WTC11 (cell line): ENCODE data around the gene MAP3K2. TPM values are rescaled to one million over a fixed set of nuclear protein-coding genes. Genes with fewer than 3 reads are reported as not detected.

Source experiments
- ATAC-seq: fragments of 200-7000 bp; cut with Tn5 transposase; 2 replicates; pipeline ENCODE4 v1.10.0; 2021; ENCODE audit warnings: mild to moderate bottlenecking, moderate library complexity
- CTCF ChIA-PET: fragments of 300-600 bp; sonication (Branson Sonifier 250); formaldehyde crosslinking; loops from one replicate; lab custom pipeline; 2021; ENCODE audit warnings: antibody characterized with exemption; lab: Charles Lee
- POLR2A ChIA-PET: fragments of 350-600 bp; sonication (Branson Sonifier 250); formaldehyde crosslinking; loops from one replicate; lab custom pipeline; 2021; ENCODE audit warnings: antibody characterized with exemption; lab: Charles Lee
- DNase-seq: peaks from one replicate; pipeline ENCODE4 v3.0.0; 2021; ENCODE audit warnings: low spot score
- H3K27ac Mint-ChIP-seq: 2 replicates; pipeline ENCODE4 v1.8.0; 2021; ENCODE audit warnings: mixed read lengths
- H3K27me3 Mint-ChIP-seq: 2 replicates; pipeline ENCODE4 v1.8.0; 2021; ENCODE audit warnings: low read depth, mild to moderate bottlenecking, moderate library complexity, mixed read lengths
- H3K36me3 Mint-ChIP-seq: 2 replicates; pipeline ENCODE4 v1.8.0; 2021; ENCODE audit warnings: mixed read lengths
- H3K4me1 Mint-ChIP-seq: 2 replicates; pipeline ENCODE4 v1.8.0; 2022; ENCODE audit warnings: mixed read lengths
- H3K4me3 Mint-ChIP-seq: 2 replicates; pipeline ENCODE4 v1.8.0; 2021; ENCODE audit warnings: mild to moderate bottlenecking, moderate library complexity, mixed read lengths
- H3K9me3 Mint-ChIP-seq: 2 replicates; pipeline ENCODE4 v1.8.0; 2021; ENCODE audit warnings: mixed read lengths
- ATF1 ChIP-seq: sonication (generic); formaldehyde crosslinking; IDR thresholded peaks from 2 replicates; pipeline ENCODE4 v1.8.1; 2023; ENCODE audit warnings: mild to moderate bottlenecking, moderate library complexity, missing genetic modification reagents
- CREM ChIP-seq: sonication (generic); formaldehyde crosslinking; IDR thresholded peaks from 2 replicates; pipeline ENCODE4 v1.8.1; 2022; ENCODE audit warnings: mild to moderate bottlenecking, missing genetic modification reagents, moderate library complexity
- HMGA2 ChIP-seq: fragments of 250-450 bp; sonication (Bioruptor Pico); IDR thresholded peaks from 2 replicates; pipeline ENCODE4 v1.4.0; 2021; ENCODE audit warnings: mild to moderate bottlenecking, moderate library complexity
- JUN ChIP-seq: sonication (generic); formaldehyde crosslinking; IDR thresholded peaks from 2 replicates; pipeline ENCODE4 v1.8.0; 2023; ENCODE audit warnings: mild to moderate bottlenecking, missing genetic modification reagents
- NFE2L1 ChIP-seq: sonication (generic); formaldehyde crosslinking; IDR thresholded peaks from 2 replicates; pipeline ENCODE4 v1.8.1; 2023; ENCODE audit warnings: missing genetic modification reagents
- NFYB ChIP-seq: sonication (generic); formaldehyde crosslinking; conservative IDR thresholded peaks from 2 replicates; pipeline ENCODE4 v1.8.0; 2022; ENCODE audit warnings: low read depth, missing genetic modification reagents
- RELA ChIP-seq: sonication (generic); formaldehyde crosslinking; IDR thresholded peaks from 2 replicates; pipeline ENCODE4 v1.8.1; 2022; ENCODE audit warnings: missing genetic modification reagents, mild to moderate bottlenecking, borderline replicate concordance
- SOX15 ChIP-seq: fragments of 250-450 bp; sonication (Bioruptor Pico); IDR thresholded peaks from 2 replicates; pipeline ENCODE4 v1.9.0; 2021; ENCODE audit warnings: mild to moderate bottlenecking
- ZNF121 ChIP-seq: sonication (generic); formaldehyde crosslinking; IDR thresholded peaks from 2 replicates; pipeline ENCODE4 v1.8.0; 2023; ENCODE audit warnings: missing genetic modification reagents
- ZNF416 ChIP-seq: fragments of 250-450 bp; sonication (Bioruptor Pico); IDR thresholded peaks from 2 replicates; pipeline ENCODE4 v1.9.0; 2021; ENCODE audit warnings: mild to moderate bottlenecking, inconsistent platforms
- ZNF423 ChIP-seq: fragments of 250-450 bp; sonication (Bioruptor Pico); IDR thresholded peaks from 2 replicates; pipeline ENCODE4 v2.1.2; 2022; ENCODE audit warnings: mild to moderate bottlenecking, moderate library complexity
- microRNA-seq: library from miRNA; unstranded; fragments of <30 nt; microRNA quantifications from one replicate; pipeline ENCODE4 v1.2.0, GENCODE V29; 2022; ENCODE audit warnings: borderline number of aligned reads
- total RNA-seq: library from RNA; stranded (reverse); gene quantifications from 3 replicates; pipeline ENCODE4 v1.2.3, GENCODE V29; 2021
- TF ChIP-seq, protein P1 (sequence below): sonication (generic); formaldehyde crosslinking; IDR thresholded peaks from 2 replicates; pipeline ENCODE4 v1.8.0; 2023; ENCODE audit warnings: missing genetic modification reagents, mild to moderate bottlenecking, borderline replicate concordance
- TF ChIP-seq, protein P2 (sequence below): sonication (generic); formaldehyde crosslinking; IDR thresholded peaks from 2 replicates; pipeline ENCODE4 v1.8.1; 2023; ENCODE audit warnings: mild to moderate bottlenecking, missing genetic modification reagents
- TF ChIP-seq, protein P3 (sequence below): fragments of 250-450 bp; sonication (Bioruptor Pico); conservative IDR thresholded peaks from 2 replicates; pipeline ENCODE4 v1.9.0; 2021; ENCODE audit warnings: mild to moderate bottlenecking
- TF ChIP-seq, protein P4 (sequence below): sonication (generic); formaldehyde crosslinking; conservative IDR thresholded peaks from 2 replicates; pipeline ENCODE4 v1.8.1; 2022; ENCODE audit warnings: mild to moderate bottlenecking, missing genetic modification reagents

The MAP3K2 gene
- total RNA-seq, 1 experiment from 2014 or later = 26.9 TPM

DNA sequence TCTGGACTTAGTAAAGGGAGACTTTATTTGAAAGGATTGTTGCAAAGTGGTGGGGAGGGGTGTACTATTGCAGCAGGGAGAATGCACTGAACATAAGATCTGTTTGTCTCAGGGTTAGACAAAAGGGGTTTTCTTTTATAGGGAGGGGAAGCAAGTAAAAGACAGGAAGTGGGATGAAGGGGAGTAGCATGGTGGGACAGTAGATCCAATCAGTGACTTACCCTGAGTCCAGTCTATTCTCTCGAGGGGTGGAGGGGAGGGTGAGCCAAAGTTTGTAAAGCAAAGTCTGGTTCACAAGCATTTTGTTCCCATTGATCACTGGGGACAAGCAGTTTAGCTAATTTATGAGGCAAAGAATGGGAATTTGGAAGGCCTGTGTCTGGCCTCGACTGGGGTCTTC lies 132.6 kb downstream of the MAP3K2 start (continued):
- TF ChIP-seq, protein P1, sequence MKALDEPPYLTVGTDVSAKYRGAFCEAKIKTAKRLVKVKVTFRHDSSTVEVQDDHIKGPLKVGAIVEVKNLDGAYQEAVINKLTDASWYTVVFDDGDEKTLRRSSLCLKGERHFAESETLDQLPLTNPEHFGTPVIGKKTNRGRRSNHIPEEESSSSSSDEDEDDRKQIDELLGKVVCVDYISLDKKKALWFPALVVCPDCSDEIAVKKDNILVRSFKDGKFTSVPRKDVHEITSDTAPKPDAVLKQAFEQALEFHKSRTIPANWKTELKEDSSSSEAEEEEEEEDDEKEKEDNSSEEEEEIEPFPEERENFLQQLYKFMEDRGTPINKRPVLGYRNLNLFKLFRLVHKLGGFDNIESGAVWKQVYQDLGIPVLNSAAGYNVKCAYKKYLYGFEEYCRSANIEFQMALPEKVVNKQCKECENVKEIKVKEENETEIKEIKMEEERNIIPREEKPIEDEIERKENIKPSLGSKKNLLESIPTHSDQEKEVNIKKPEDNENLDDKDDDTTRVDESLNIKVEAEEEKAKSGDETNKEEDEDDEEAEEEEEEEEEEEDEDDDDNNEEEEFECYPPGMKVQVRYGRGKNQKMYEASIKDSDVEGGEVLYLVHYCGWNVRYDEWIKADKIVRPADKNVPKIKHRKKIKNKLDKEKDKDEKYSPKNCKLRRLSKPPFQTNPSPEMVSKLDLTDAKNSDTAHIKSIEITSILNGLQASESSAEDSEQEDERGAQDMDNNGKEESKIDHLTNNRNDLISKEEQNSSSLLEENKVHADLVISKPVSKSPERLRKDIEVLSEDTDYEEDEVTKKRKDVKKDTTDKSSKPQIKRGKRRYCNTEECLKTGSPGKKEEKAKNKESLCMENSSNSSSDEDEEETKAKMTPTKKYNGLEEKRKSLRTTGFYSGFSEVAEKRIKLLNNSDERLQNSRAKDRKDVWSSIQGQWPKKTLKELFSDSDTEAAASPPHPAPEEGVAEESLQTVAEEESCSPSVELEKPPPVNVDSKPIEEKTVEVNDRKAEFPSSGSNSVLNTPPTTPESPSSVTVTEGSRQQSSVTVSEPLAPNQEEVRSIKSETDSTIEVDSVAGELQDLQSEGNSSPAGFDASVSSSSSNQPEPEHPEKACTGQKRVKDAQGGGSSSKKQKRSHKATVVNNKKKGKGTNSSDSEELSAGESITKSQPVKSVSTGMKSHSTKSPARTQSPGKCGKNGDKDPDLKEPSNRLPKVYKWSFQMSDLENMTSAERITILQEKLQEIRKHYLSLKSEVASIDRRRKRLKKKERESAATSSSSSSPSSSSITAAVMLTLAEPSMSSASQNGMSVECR = no peak

DNA sequence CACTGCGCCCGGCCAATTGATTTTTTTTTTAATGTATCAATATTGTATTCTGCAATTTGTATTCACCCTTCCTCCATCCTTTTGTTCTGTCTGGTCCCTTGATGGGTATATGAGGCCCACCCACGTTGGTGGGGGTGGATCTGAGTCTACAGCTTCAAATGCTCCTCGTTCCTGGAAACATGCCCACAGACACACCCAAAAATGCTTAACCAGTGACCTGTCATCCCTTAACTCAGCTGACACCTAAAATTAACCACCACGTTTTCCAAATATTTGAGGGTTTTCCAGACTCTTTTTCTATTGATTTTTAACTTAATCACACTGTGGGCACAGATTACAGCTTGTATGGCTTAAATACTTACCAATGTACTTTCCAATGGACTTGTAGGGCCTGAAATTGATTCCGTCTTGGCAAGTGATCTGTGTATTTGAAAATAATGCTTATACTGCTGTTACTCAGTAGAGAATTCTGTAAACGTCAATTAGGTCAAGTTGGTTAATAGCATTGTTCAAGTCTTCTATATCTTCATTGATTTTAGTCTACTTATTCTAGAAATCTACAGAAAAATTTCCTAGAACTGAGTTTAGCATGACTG lies 133.3 kb downstream of the MAP3K2 start:
- ChIA-PET POLR2A (no interaction called here), CTCF (interaction anchor here (2.0 kb wide), 1 partner anchor 57 kb away, joined by 6 read pairs; no protein-coding TSS in a partner anchor)
- peaks cover 14% of the 10 kb centered on the region for H3K36me3 Mint-ChIP-seq
- H3K4me1 Mint-ChIP-seq = no peaks in the 10 kb centered on the region
- H3K9me3 Mint-ChIP-seq = no peaks in the 10 kb centered on the region
- no peak overlapping the region for H3K4me3 Mint-ChIP-seq
- H3K27ac Mint-ChIP-seq = no peak overlapping the region
- H3K27me3 Mint-ChIP-seq = no peaks in the 10 kb centered on the region
- DNase-seq (no peak), ATAC-seq (no peak)
- no peak for TF ChIP-seq ZNF423
- TF ChIP-seq CREM (CRISPR knock-in tag) = no peak
- no peak for TF ChIP-seq ZNF416 (CRISPR knock-in tag)
- TF ChIP-seq NFYB = no peak
- TF ChIP-seq, protein P2, sequence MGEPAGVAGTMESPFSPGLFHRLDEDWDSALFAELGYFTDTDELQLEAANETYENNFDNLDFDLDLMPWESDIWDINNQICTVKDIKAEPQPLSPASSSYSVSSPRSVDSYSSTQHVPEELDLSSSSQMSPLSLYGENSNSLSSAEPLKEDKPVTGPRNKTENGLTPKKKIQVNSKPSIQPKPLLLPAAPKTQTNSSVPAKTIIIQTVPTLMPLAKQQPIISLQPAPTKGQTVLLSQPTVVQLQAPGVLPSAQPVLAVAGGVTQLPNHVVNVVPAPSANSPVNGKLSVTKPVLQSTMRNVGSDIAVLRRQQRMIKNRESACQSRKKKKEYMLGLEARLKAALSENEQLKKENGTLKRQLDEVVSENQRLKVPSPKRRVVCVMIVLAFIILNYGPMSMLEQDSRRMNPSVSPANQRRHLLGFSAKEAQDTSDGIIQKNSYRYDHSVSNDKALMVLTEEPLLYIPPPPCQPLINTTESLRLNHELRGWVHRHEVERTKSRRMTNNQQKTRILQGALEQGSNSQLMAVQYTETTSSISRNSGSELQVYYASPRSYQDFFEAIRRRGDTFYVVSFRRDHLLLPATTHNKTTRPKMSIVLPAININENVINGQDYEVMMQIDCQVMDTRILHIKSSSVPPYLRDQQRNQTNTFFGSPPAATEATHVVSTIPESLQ (CRISPR knock-in tag) = no peak
- no peak for TF ChIP-seq ZNF121 (CRISPR knock-in tag)
- no peak for TF ChIP-seq SOX15 (CRISPR knock-in tag)
- TF ChIP-seq HMGA2 (CRISPR knock-in tag) = no peak
- no peak for TF ChIP-seq RELA
- no peak for TF ChIP-seq ATF1
- TF ChIP-seq, protein P3, sequence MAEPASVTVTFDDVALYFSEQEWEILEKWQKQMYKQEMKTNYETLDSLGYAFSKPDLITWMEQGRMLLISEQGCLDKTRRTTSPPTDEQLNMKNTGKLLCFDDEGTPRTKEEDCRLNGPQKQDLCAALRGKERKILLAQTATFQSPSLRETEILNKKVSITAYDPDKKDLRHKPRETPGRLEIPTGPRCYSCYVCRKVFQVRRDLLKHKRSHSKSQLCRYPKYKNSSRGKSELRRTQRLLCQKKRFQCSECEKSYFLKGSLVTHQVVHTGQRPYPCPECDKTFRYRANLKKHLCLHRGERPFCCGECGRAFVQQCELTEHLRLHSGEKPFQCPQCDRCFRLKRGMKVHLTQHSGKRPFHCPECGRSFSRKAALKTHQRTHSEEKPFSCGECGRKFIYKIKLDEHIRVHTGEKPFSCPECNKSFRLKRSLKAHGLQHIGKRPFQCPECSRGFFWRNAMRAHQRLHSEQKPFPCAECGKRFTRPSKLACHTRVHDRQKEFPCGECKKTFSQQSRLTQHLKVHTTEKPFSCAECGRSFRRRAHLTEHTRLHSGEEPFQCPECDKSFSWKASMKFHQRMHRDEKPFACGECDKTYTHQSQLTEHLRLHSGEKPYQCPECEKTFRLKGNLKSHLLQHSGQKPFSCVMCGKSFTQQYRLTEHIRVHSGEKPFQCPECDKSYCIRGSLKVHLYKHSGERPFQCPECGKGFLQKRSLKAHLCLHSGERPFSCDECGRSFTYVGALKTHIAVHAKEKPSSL = no peak
- TF ChIP-seq JUN (CRISPR knock-in tag) = no peak
- TF ChIP-seq, protein P4, sequence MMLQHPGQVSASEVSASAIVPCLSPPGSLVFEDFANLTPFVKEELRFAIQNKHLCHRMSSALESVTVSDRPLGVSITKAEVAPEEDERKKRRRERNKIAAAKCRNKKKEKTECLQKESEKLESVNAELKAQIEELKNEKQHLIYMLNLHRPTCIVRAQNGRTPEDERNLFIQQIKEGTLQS (CRISPR knock-in tag) = no peak
- no peak for TF ChIP-seq NFE2L1

Small RNA genes lying within 50 kb of the gene (microRNA-seq; reads per million reads assigned to microRNA genes)
- gene MIR4783 = 1.0 reads per million

Other genes with a start within 250 kb of the MAP3K2 start
- 2.1 to 2.9 TPM (median 2.4 TPM) in 3 replicates for gene CYP27C1, start 167.7 kb downstream of the MAP3K2 start, total RNA-seq
- 43.3 to 48.1 TPM (median 43.8 TPM) in 3 replicates for gene ERCC3, start 93.8 kb downstream of the MAP3K2 start, total RNA-seq
- gene PROC, start 30.5 kb upstream of the MAP3K2 start, total RNA-seq = 0.30 to 0.59 TPM (median 0.39 TPM) in 3 replicates
- 69.2 to 70.5 TPM (median 69.3 TPM) in 3 replicates for gene IWS1, start 138.5 kb upstream of the MAP3K2 start, total RNA-seq
- 0.02 TPM in 1 of 3 replicates, not detected in the others for gene MYO7B, start 147.7 kb upstream of the MAP3K2 start, total RNA-seq